WTC11 (cell line): Measurements from ENCODE around the gene C1orf87. TPM values are rescaled to one million over a fixed set of nuclear protein-coding genes. Genes with fewer than 3 reads are reported as not detected.

Experiments
- ATAC-seq: fragments of 200-7000 bp; cut with Tn5 transposase; 2 replicates; pipeline ENCODE4 v1.10.0; 2021; ENCODE audit warnings: mild to moderate bottlenecking, moderate library complexity
- CTCF ChIA-PET: fragments of 300-600 bp; sonication (Branson Sonifier 250); formaldehyde crosslinking; loops from one replicate; lab custom pipeline; 2021; ENCODE audit warnings: antibody characterized with exemption; lab: Charles Lee
- POLR2A ChIA-PET: fragments of 350-600 bp; sonication (Branson Sonifier 250); formaldehyde crosslinking; loops from one replicate; lab custom pipeline; 2021; ENCODE audit warnings: antibody characterized with exemption; lab: Charles Lee
- DNase-seq: peaks from one replicate; pipeline ENCODE4 v3.0.0; 2021; ENCODE audit warnings: low spot score
- H3K27ac Mint-ChIP-seq: 2 replicates; pipeline ENCODE4 v1.8.0; 2021; ENCODE audit warnings: mixed read lengths
- H3K27me3 Mint-ChIP-seq: 2 replicates; pipeline ENCODE4 v1.8.0; 2021; ENCODE audit warnings: low read depth, mild to moderate bottlenecking, moderate library complexity, mixed read lengths
- H3K36me3 Mint-ChIP-seq: 2 replicates; pipeline ENCODE4 v1.8.0; 2021; ENCODE audit warnings: mixed read lengths
- H3K4me1 Mint-ChIP-seq: 2 replicates; pipeline ENCODE4 v1.8.0; 2022; ENCODE audit warnings: mixed read lengths
- H3K4me3 Mint-ChIP-seq: 2 replicates; pipeline ENCODE4 v1.8.0; 2021; ENCODE audit warnings: mild to moderate bottlenecking, moderate library complexity, mixed read lengths
- H3K9me3 Mint-ChIP-seq: 2 replicates; pipeline ENCODE4 v1.8.0; 2021; ENCODE audit warnings: mixed read lengths
- AR ChIP-seq: fragments of 250-450 bp; sonication (Bioruptor Pico); IDR thresholded peaks from 2 replicates; pipeline ENCODE4 v1.9.0; 2021; ENCODE audit warnings: mild to moderate bottlenecking
- ATF6 ChIP-seq: sonication (generic); formaldehyde crosslinking; IDR thresholded peaks from 2 replicates; pipeline ENCODE4 v1.8.1; 2023; ENCODE audit warnings: mild to moderate bottlenecking, missing genetic modification reagents
- CDX4 ChIP-seq: fragments of 250-450 bp; sonication (Bioruptor Pico); IDR thresholded peaks from 2 replicates; pipeline ENCODE4 v1.9.0; 2021; ENCODE audit warnings: moderate library complexity, mild to moderate bottlenecking, inconsistent platforms, borderline replicate concordance
- E2F4 ChIP-seq: sonication (generic); formaldehyde crosslinking; IDR thresholded peaks from 2 replicates; pipeline ENCODE4 v1.8.1; 2022; ENCODE audit warnings: low read depth, mild to moderate bottlenecking, moderate library complexity, missing genetic modification reagents, borderline replicate concordance
- GABPB1 ChIP-seq: sonication (generic); formaldehyde crosslinking; IDR thresholded peaks from 2 replicates; pipeline ENCODE4 v1.8.1; 2023; ENCODE audit warnings: mild to moderate bottlenecking, missing genetic modification reagents
- JUN ChIP-seq: sonication (generic); formaldehyde crosslinking; IDR thresholded peaks from 2 replicates; pipeline ENCODE4 v1.8.0; 2023; ENCODE audit warnings: mild to moderate bottlenecking, missing genetic modification reagents
- NR3C1 ChIP-seq: sonication (generic); formaldehyde crosslinking; conservative IDR thresholded peaks from 2 replicates; pipeline ENCODE4 v1.8.1; 2023; ENCODE audit warnings: low read depth, mild to moderate bottlenecking, missing genetic modification reagents
- TEAD1 ChIP-seq: sonication (generic); formaldehyde crosslinking; IDR thresholded peaks from 2 replicates; pipeline ENCODE4 v1.8.0; 2022; ENCODE audit warnings: mild to moderate bottlenecking, missing genetic modification reagents
- ZNF138 ChIP-seq: sonication (generic); formaldehyde crosslinking; conservative IDR thresholded peaks from 2 replicates; pipeline ENCODE4 v1.8.1; 2022; ENCODE audit warnings: mild to moderate bottlenecking, moderate library complexity, missing genetic modification reagents
- ZNF232 ChIP-seq: sonication (generic); formaldehyde crosslinking; IDR thresholded peaks from 2 replicates; pipeline ENCODE4 v1.8.0; 2022; ENCODE audit warnings: mild to moderate bottlenecking, missing genetic modification reagents
- ZNF317 ChIP-seq: sonication (generic); formaldehyde crosslinking; IDR thresholded peaks from 2 replicates; pipeline ENCODE4 v1.8.1; 2023; ENCODE audit warnings: low read depth, mild to moderate bottlenecking, moderate library complexity, missing genetic modification reagents, borderline replicate concordance
- ZNF416 ChIP-seq: fragments of 250-450 bp; sonication (Bioruptor Pico); IDR thresholded peaks from 2 replicates; pipeline ENCODE4 v1.9.0; 2021; ENCODE audit warnings: mild to moderate bottlenecking, inconsistent platforms
- ZNF423 ChIP-seq: fragments of 250-450 bp; sonication (Bioruptor Pico); IDR thresholded peaks from 2 replicates; pipeline ENCODE4 v2.1.2; 2022; ENCODE audit warnings: mild to moderate bottlenecking, moderate library complexity
- ZNF512 ChIP-seq: sonication (generic); formaldehyde crosslinking; IDR thresholded peaks from 2 replicates; pipeline ENCODE4 v1.8.1; 2022; ENCODE audit warnings: missing genetic modification reagents, borderline replicate concordance
- total RNA-seq: library from RNA; stranded (reverse); gene quantifications from 3 replicates; pipeline ENCODE4 v1.2.3, GENCODE V29; 2021
- TF ChIP-seq, protein P1 (sequence below): sonication (generic); formaldehyde crosslinking; IDR thresholded peaks from 2 replicates; pipeline ENCODE4 v1.8.1; 2022; ENCODE audit warnings: mild to moderate bottlenecking, missing genetic modification reagents, moderate library complexity, borderline replicate concordance
- TF ChIP-seq, protein P2 (sequence below): sonication (generic); formaldehyde crosslinking; IDR thresholded peaks from 2 replicates; pipeline ENCODE4 v1.8.0; 2023; ENCODE audit warnings: mild to moderate bottlenecking, missing genetic modification reagents
- TF ChIP-seq, protein P3 (sequence below): sonication (generic); formaldehyde crosslinking; IDR thresholded peaks from 2 replicates; pipeline ENCODE4 v1.8.1; 2023; ENCODE audit warnings: mild to moderate bottlenecking, missing genetic modification reagents, moderate library complexity

Gene C1orf87
- total RNA-seq, 1 experiment from 2014 or later, result 0.22 TPM

DNA sequence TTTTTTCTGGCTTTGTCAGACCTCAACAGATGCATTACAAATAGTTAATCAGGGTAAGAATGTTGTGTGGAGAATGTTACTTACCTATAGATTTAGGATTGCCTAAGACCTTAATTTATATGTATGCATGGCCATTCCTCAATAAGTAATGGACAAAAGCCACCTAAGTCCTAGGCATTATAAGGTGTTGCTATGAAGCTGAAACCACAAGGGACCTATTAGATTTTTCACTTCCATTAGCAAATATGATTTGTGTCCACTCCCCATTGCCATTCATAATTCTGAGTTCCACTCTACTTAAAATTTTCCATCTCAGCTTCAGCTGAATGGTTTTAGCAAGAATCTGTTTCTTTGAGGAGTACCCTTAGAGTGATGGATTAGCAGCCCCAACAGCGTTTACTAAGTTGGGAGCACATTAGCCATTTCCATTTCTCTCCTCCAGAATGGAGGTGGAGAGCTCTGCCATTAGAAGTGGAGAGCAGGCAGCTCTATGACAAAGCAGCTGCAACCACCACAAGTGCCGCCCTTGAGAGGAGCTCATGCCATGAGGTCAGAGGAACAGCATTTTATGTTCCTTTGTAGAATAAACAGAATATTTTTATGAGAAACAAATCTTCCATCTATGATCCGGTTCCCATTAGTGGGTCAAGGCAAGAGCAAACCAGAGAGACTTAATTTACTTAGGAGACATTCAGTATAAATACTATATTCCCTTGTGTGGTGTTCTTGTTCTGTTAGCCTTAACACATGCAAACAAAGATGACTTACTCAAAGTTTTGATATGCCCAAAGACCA is 28.9 kb upstream of the C1orf87 start:
- no peaks in the 10 kb centered on the region for H3K4me1 Mint-ChIP-seq
- CTCF ChIA-PET, result interaction anchor here (1.1 kb wide), 1 partner anchor 126 kb away, joined by 3 read pairs; no protein-coding TSS in a partner anchor
- no peak overlapping the region for H3K27ac Mint-ChIP-seq
- H3K4me3 Mint-ChIP-seq, result no peak overlapping the region
- POLR2A ChIA-PET, result no interaction called here
- H3K27me3 Mint-ChIP-seq, result no peaks in the 10 kb centered on the region
- DNase-seq (no peak), ATAC-seq (no peak)
- peaks cover 8% of the 10 kb centered on the region; the same call in 1 of the 2 replicates for H3K9me3 Mint-ChIP-seq
- TF ChIP-seq, protein P1, sequence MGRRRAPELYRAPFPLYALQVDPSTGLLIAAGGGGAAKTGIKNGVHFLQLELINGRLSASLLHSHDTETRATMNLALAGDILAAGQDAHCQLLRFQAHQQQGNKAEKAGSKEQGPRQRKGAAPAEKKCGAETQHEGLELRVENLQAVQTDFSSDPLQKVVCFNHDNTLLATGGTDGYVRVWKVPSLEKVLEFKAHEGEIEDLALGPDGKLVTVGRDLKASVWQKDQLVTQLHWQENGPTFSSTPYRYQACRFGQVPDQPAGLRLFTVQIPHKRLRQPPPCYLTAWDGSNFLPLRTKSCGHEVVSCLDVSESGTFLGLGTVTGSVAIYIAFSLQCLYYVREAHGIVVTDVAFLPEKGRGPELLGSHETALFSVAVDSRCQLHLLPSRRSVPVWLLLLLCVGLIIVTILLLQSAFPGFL (CRISPR knock-in tag), result no peak
- no peak for TF ChIP-seq ZNF317 (CRISPR knock-in tag)
- TF ChIP-seq ATF6, result no peak
- no peak for TF ChIP-seq ZNF416 (CRISPR knock-in tag)
- TF ChIP-seq ZNF512 (CRISPR knock-in tag), result no peak
- no peak for TF ChIP-seq GABPB1 (CRISPR knock-in tag)
- no peaks in the 10 kb centered on the region for H3K36me3 Mint-ChIP-seq

DNA sequence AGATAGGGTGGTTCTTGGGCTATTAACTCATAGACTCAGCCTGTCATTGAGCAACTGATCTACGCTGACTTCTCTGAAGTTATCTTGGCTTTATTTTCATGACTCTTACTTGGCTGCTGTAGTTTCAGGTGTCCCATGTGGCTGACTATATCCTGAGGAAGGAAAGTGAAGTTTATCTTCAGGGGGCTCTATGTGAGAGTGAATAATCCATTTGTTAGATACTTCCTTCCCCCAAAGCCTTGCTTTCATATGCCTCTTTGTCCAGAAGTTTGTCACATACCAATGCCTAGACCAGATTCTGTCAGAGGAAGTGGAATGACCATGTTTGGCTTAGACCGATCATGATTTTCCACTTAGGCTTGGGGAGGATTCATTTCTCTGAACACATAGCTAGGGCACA is 27.9 kb upstream of the C1orf87 start:
- H3K9me3 Mint-ChIP-seq, result peaks cover 8% of the 10 kb centered on the region; the same call in 1 of the 2 replicates
- ChIA-PET CTCF (interaction anchor here (0.9 to 1.1 kb wide), 2 partner anchors 125 to 130 kb away, joined by 3 to 5 read pairs; no protein-coding TSS in a partner anchor), POLR2A (no interaction called here)
- no peak overlapping the region for H3K27ac Mint-ChIP-seq
- no peak for ATAC-seq
- DNase-seq, result no peak
- no peaks in the 10 kb centered on the region for H3K36me3 Mint-ChIP-seq
- no peak overlapping the region for H3K4me3 Mint-ChIP-seq
- no peaks in the 10 kb centered on the region for H3K4me1 Mint-ChIP-seq
- H3K27me3 Mint-ChIP-seq, result no peaks in the 10 kb centered on the region
- no peak for TF ChIP-seq ZNF423 (CRISPR knock-in tag)
- TF ChIP-seq E2F4 (CRISPR knock-in tag), result no peak
- TF ChIP-seq, protein P2, sequence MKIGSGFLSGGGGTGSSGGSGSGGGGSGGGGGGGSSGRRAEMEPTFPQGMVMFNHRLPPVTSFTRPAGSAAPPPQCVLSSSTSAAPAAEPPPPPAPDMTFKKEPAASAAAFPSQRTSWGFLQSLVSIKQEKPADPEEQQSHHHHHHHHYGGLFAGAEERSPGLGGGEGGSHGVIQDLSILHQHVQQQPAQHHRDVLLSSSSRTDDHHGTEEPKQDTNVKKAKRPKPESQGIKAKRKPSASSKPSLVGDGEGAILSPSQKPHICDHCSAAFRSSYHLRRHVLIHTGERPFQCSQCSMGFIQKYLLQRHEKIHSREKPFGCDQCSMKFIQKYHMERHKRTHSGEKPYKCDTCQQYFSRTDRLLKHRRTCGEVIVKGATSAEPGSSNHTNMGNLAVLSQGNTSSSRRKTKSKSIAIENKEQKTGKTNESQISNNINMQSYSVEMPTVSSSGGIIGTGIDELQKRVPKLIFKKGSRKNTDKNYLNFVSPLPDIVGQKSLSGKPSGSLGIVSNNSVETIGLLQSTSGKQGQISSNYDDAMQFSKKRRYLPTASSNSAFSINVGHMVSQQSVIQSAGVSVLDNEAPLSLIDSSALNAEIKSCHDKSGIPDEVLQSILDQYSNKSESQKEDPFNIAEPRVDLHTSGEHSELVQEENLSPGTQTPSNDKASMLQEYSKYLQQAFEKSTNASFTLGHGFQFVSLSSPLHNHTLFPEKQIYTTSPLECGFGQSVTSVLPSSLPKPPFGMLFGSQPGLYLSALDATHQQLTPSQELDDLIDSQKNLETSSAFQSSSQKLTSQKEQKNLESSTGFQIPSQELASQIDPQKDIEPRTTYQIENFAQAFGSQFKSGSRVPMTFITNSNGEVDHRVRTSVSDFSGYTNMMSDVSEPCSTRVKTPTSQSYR, result no peak
- TF ChIP-seq CDX4 (CRISPR knock-in tag), result no peak
- no peak for TF ChIP-seq TEAD1 (CRISPR knock-in tag)
- TF ChIP-seq NR3C1 (CRISPR knock-in tag), result no peak
- TF ChIP-seq JUN, result no peak
- no peak for TF ChIP-seq ZNF232 (CRISPR knock-in tag)
- TF ChIP-seq AR, result no peak
- TF ChIP-seq, protein P3, sequence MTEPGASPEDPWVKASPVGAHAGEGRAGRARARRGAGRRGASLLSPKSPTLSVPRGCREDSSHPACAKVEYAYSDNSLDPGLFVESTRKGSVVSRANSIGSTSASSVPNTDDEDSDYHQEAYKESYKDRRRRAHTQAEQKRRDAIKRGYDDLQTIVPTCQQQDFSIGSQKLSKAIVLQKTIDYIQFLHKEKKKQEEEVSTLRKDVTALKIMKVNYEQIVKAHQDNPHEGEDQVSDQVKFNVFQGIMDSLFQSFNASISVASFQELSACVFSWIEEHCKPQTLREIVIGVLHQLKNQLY (CRISPR knock-in tag), result no peak
- TF ChIP-seq ZNF138 (CRISPR knock-in tag), result no peak
